ENCODE results near the gene PPP1R10. TPM values are rescaled to one million over a fixed set of nuclear protein-coding genes. Genes with fewer than 3 reads are reported as not detected.
A peak's percentile ranks its signal among the peaks of the same experiment; 100 is the strongest.

Gene PPP1R10
- total and polyA plus RNA-seq, 2 of the 13 experiments (the other 11 are each of a cell fraction or from before 2014, with no cell fraction given) = 26.3 to 38.4 TPM

- ChIA-PET POLR2A (interaction anchor here (1.1 to 10.8 kb wide), 9 partner anchors 9 to 71 kb away, joined by 3 to 172 read pairs (median 5); partner anchors contain the start of genes ABCF1 and DHX16), CTCF (ENCODE audit: low intra/inter-chr PET ratio, low total read pairs) (no interaction called here)
- intact Hi-C loops (cut with micrococcal nuclease; ENCODE audit: unreplicated experiment) (no loop called here), in situ Hi-C loops (cut with HindIII; ENCODE audit: extremely low pct_ligation_motif_present, low pct_unique_long_range_greater_than_20kb) (loop anchor here (5.0 kb wide), 1 partner anchor 119 kb away; no protein-coding TSS in a partner anchor)
- DNase-seq (ENCODE audit: low spot score) (no peak), FAIRE-seq (no peak), ATAC-seq (no peak)
- Histone ChIP-seq H3K36me3 (replicated peaks in 1 of 2; ENCODE audit: control insufficient read depth in 1 of 2, insufficient read depth in 2 of 2, low read length in 2 of 2) (peaks cover 45 to 52% of the 10 kb centered on the region in 2 experiments), H3K4me3 (replicated peaks in 1 of 3; ENCODE audit: insufficient read depth in 1 of 3, low read depth in 2 of 3, low read length in 3 of 3) (no peak overlapping the region), H3K9ac (ENCODE audit: insufficient read depth, low read depth, low read length) (no peak overlapping the region), H2AFZ (ENCODE audit: low read length) (no peak overlapping the region), H3K79me2 (ENCODE audit: insufficient read depth, low read length) (no peaks in the 10 kb centered on the region), H3K4me1 (ENCODE audit: insufficient read depth, low read length) (no peaks in the 10 kb centered on the region), H3K27me3 (ENCODE audit: control insufficient read depth in 1 of 2, insufficient read depth in 2 of 2, low read length in 2 of 2) (no peaks in the 10 kb centered on the region), H3K27ac (ENCODE audit: extremely low read length, insufficient read depth, low read length) (no peak overlapping the region), H3K4me2 (ENCODE audit: low read depth, low read length) (no peak overlapping the region), H3K9me3 (ENCODE audit: low read length) (no peaks in the 10 kb centered on the region), H4K20me1 (ENCODE audit: insufficient read depth, low read length) (no peaks in the 10 kb centered on the region)
- no TSS peak for BruUV-seq (replicated peaks)
- TF ChIP-seq ZNF839 (CRISPR knock-in tag; IDR thresholded peaks at IDR 0.05; ENCODE audit: borderline replicate concordance) (no peak), POLR2A (IDR thresholded peaks at IDR 0.05; ENCODE audit: insufficient read depth in 1 of 2, low read depth in 2 of 2, low read length in 2 of 2) (peak in 1 of 2 experiments; percentile 55; a peak in 1 of 4 replicates), ZNF646 (CRISPR knock-in tag; IDR thresholded peaks at IDR 0.05) (no peak), TFDP2 (CRISPR knock-in tag; IDR thresholded peaks at IDR 0.05) (no peak), RBM22 (optimal IDR thresholded peaks at IDR 0.05; ENCODE audit: low read length) (peak; percentile 36)
- TF ChIP-seq, protein P1, sequence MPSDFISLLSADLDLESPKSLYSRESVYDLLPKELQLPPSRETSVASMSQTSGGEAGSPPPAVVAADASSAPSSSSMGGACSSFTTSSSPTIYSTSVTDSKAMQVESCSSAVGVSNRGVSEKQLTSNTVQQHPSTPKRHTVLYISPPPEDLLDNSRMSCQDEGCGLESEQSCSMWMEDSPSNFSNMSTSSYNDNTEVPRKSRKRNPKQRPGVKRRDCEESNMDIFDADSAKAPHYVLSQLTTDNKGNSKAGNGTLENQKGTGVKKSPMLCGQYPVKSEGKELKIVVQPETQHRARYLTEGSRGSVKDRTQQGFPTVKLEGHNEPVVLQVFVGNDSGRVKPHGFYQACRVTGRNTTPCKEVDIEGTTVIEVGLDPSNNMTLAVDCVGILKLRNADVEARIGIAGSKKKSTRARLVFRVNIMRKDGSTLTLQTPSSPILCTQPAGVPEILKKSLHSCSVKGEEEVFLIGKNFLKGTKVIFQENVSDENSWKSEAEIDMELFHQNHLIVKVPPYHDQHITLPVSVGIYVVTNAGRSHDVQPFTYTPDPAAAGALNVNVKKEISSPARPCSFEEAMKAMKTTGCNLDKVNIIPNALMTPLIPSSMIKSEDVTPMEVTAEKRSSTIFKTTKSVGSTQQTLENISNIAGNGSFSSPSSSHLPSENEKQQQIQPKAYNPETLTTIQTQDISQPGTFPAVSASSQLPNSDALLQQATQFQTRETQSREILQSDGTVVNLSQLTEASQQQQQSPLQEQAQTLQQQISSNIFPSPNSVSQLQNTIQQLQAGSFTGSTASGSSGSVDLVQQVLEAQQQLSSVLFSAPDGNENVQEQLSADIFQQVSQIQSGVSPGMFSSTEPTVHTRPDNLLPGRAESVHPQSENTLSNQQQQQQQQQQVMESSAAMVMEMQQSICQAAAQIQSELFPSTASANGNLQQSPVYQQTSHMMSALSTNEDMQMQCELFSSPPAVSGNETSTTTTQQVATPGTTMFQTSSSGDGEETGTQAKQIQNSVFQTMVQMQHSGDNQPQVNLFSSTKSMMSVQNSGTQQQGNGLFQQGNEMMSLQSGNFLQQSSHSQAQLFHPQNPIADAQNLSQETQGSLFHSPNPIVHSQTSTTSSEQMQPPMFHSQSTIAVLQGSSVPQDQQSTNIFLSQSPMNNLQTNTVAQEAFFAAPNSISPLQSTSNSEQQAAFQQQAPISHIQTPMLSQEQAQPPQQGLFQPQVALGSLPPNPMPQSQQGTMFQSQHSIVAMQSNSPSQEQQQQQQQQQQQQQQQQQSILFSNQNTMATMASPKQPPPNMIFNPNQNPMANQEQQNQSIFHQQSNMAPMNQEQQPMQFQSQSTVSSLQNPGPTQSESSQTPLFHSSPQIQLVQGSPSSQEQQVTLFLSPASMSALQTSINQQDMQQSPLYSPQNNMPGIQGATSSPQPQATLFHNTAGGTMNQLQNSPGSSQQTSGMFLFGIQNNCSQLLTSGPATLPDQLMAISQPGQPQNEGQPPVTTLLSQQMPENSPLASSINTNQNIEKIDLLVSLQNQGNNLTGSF (CRISPR knock-in tag; IDR thresholded peaks at IDR 0.05) = no peak
- TF ChIP-seq, protein P2, sequence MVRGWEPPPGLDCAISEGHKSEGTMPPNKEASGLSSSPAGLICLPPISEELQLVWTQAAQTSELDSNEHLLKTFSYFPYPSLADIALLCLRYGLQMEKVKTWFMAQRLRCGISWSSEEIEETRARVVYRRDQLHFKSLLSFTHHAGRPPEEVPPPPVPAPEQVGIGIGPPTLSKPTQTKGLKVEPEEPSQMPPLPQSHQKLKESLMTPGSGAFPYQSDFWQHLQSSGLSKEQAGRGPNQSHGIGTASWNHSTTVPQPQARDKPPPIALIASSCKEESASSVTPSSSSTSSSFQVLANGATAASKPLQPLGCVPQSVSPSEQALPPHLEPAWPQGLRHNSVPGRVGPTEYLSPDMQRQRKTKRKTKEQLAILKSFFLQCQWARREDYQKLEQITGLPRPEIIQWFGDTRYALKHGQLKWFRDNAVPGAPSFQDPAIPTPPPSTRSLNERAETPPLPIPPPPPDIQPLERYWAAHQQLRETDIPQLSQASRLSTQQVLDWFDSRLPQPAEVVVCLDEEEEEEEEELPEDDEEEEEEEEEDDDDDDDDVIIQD (CRISPR knock-in tag; IDR thresholded peaks at IDR 0.05; ENCODE audit: low read depth) = no peak
- 91% methylated on average over 6 of the region's 6 CpGs for WGBS (ENCODE audit: low lambda C conversion rate)
These were observed 15.6 kb downstream of the PPP1R10 start for GRCh38 chr6:30601436-30601814.
